Upper lobe of left lung (tissue), 4 donors: ENCODE data around the gene UST.

ENCODE experiments used
- CTCF ChIP-seq, 6 experiments: fragments of 450-650 bp in 4 of 6; fragments of 200-600 bp in 2 of 6; sonication (generic) in 2 of 6; IDR thresholded peaks; one replicate each; pipeline ENCODE4 v1.5.1; 2016 to 2019; ENCODE audit warnings: antibody characterized with exemption in 6 of 6
- POLR2A ChIP-seq, 4 donors: fragments of 450-650 bp; IDR thresholded peaks; one replicate each; pipeline ENCODE4 v1.5.1; 2016 to 2017; ENCODE audit warnings: antibody characterized with exemption in 4 of 4, mild to moderate bottlenecking in 2 of 4

- TF ChIP-seq POLR2A (IDR thresholded peaks at IDR 0.05), result no peak
- no peak for TF ChIP-seq CTCF (IDR thresholded peaks at IDR 0.05)
Observed at GRCh38 chr6:148885925-148886845, 139.4 kb downstream of the UST start.
